ENCODE data around the gene APIP. TPM values are rescaled to one million over a fixed set of nuclear protein-coding genes. Genes with fewer than 3 reads are reported as not detected.

Gene APIP
- total and polyA plus RNA-seq, 2 donors (not counting 1 experiment from before 2014, with no cell fraction given), result 32.2 to 32.7 TPM

DNA sequence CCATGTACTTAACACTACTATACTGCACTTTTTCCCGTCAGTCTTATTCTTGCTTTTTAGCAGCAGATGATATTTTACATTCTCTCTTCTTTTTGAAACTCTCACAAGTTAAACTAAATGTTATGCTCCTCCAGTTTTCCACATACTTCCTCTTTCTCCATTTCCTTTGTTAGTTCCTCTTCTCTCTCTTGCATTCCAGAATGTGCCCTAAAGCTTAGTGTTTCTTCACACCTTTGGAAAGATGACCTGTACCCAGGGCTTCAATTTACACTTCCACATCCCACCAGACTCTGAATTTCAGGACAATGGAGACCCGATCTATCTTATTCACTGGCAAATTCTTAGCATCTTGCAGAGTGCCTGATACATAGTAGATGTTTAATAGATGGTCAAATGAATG is 51.8 kb downstream of the APIP start:
- Histone ChIP-seq H3K36me3 (ENCODE audit: control insufficient read depth, insufficient read depth, low read length) (no peaks in the 10 kb centered on the region), H3K4me3 (replicated peaks in 1 of 4; ENCODE audit: control extremely low read depth in 1 of 4, insufficient read depth in 1 of 4, low read depth in 3 of 4, low read length in 4 of 4) (no peak overlapping the region), H4K20me1 (ENCODE audit: control insufficient read depth, extremely low read depth, insufficient read depth, low read length) (no peaks in the 10 kb centered on the region), H3K4me2 (ENCODE audit: extremely low read depth, insufficient read depth, low read length) (no peak overlapping the region), H3K9ac (ENCODE audit: insufficient read depth, low read length) (no peak overlapping the region), H3K9me3 (ENCODE audit: control insufficient read depth, insufficient read depth, low read depth, low read length) (no peaks in the 10 kb centered on the region), H3K27ac (ENCODE audit: insufficient read depth, low read length) (no peak overlapping the region), H3K27me3 (ENCODE audit: control insufficient read depth, insufficient read depth, low read length) (no peaks in the 10 kb centered on the region), H2AFZ (ENCODE audit: low read length) (no peak overlapping the region), H3K79me2 (ENCODE audit: control insufficient read depth, insufficient read depth, low read length) (no peaks in the 10 kb centered on the region), H3K4me1 (ENCODE audit: control insufficient read depth, extremely low read depth, insufficient read depth, low read length) (no peaks in the 10 kb centered on the region)
- TF ChIP-seq, protein P1, sequence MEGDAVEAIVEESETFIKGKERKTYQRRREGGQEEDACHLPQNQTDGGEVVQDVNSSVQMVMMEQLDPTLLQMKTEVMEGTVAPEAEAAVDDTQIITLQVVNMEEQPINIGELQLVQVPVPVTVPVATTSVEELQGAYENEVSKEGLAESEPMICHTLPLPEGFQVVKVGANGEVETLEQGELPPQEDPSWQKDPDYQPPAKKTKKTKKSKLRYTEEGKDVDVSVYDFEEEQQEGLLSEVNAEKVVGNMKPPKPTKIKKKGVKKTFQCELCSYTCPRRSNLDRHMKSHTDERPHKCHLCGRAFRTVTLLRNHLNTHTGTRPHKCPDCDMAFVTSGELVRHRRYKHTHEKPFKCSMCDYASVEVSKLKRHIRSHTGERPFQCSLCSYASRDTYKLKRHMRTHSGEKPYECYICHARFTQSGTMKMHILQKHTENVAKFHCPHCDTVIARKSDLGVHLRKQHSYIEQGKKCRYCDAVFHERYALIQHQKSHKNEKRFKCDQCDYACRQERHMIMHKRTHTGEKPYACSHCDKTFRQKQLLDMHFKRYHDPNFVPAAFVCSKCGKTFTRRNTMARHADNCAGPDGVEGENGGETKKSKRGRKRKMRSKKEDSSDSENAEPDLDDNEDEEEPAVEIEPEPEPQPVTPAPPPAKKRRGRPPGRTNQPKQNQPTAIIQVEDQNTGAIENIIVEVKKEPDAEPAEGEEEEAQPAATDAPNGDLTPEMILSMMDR (conservative IDR thresholded peaks at IDR 0.05 in 1 of 2, IDR thresholded peaks at IDR 0.05 in 1 of 2; ENCODE audit: low read depth in 1 of 2, low read length in 2 of 2), result no peak
- TF ChIP-seq EZH2 (IDR thresholded peaks at IDR 0.05; ENCODE audit: low read length, missing control alignments), result no peak
- no peak for DNase-seq (ENCODE audit: low read depth in 2 of 2)

DNA sequence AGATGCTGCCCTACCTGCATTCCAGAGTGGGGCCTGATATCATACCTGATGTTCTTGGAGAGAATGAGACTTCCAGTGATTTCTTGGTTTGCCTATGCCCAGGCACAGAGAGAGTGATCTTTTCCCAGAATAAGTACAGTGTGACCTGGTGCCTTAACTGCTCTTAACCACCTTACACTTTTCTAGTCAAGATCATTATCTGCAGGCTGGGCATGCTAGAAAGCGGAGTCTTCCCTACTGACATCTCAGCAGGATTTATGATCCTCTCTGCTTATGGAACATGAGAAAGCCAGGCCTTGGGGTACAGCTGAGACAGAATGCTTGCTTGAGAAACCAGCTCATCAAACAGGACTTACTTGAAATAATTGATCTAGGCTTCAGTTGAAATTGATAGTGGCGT is 53.1 kb downstream of the APIP start:
- H3K9me3 ChIP-seq (ENCODE audit: control insufficient read depth, insufficient read depth, low read depth, low read length), result no peaks in the 10 kb centered on the region
- H3K27me3 ChIP-seq (ENCODE audit: control insufficient read depth, insufficient read depth, low read length), result no peaks in the 10 kb centered on the region
- no peaks in the 10 kb centered on the region for H4K20me1 ChIP-seq (ENCODE audit: control insufficient read depth, extremely low read depth, insufficient read depth, low read length)
- H3K9ac ChIP-seq (ENCODE audit: insufficient read depth, low read length), result no peak overlapping the region
- no peaks in the 10 kb centered on the region for H3K79me2 ChIP-seq (ENCODE audit: control insufficient read depth, insufficient read depth, low read length)
- H3K36me3 ChIP-seq (ENCODE audit: control insufficient read depth, insufficient read depth, low read length), result no peaks in the 10 kb centered on the region
- H3K27ac ChIP-seq (ENCODE audit: insufficient read depth, low read length), result no peak overlapping the region
- H3K4me2 ChIP-seq (ENCODE audit: extremely low read depth, insufficient read depth, low read length), result no peak overlapping the region
- no peak for DNase-seq (ENCODE audit: low read depth in 2 of 2)
- TF ChIP-seq, protein P1 (conservative IDR thresholded peaks at IDR 0.05 in 1 of 2, IDR thresholded peaks at IDR 0.05 in 1 of 2; ENCODE audit: low read depth in 1 of 2, low read length in 2 of 2), result no peak
- no peak for TF ChIP-seq EZH2 (IDR thresholded peaks at IDR 0.05; ENCODE audit: low read length, missing control alignments)
- H2AFZ ChIP-seq (ENCODE audit: low read length), result no peak overlapping the region
- no peak overlapping the region for H3K4me3 ChIP-seq (replicated peaks in 1 of 4; ENCODE audit: control extremely low read depth in 1 of 4, insufficient read depth in 1 of 4, low read depth in 3 of 4, low read length in 4 of 4)
- H3K4me1 ChIP-seq (ENCODE audit: control insufficient read depth, extremely low read depth, insufficient read depth, low read length), result no peaks in the 10 kb centered on the region

DNA sequence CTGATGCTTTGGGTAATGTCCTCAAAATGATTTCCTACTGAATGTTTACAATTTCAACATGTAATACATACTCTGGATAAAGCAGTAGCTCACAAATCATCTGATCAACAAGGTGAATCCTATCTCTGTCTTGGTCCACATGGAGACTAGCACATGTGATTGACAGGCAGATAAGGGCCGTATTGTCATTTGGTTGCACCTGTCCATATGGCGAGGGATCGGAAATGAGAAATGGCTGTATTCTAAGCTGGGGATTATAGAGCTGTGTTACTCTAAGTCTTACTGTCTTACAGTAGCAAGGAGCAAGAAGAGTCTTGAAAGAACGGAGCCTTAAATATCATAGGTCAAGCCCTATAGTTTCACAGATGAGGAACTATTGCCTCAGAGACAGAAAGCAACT is 55.7 kb downstream of the APIP start:
- Histone ChIP-seq H3K4me3 (replicated peaks in 1 of 4; ENCODE audit: control extremely low read depth in 1 of 4, insufficient read depth in 1 of 4, low read depth in 3 of 4, low read length in 4 of 4) (no peak overlapping the region), H2AFZ (ENCODE audit: low read length) (no peak overlapping the region), H3K27ac (ENCODE audit: insufficient read depth, low read length) (no peak overlapping the region), H3K4me2 (ENCODE audit: extremely low read depth, insufficient read depth, low read length) (no peak overlapping the region), H4K20me1 (ENCODE audit: control insufficient read depth, extremely low read depth, insufficient read depth, low read length) (no peaks in the 10 kb centered on the region), H3K27me3 (ENCODE audit: control insufficient read depth, insufficient read depth, low read length) (no peaks in the 10 kb centered on the region), H3K4me1 (ENCODE audit: control insufficient read depth, extremely low read depth, insufficient read depth, low read length) (no peaks in the 10 kb centered on the region), H3K9ac (ENCODE audit: insufficient read depth, low read length) (no peak overlapping the region), H3K79me2 (ENCODE audit: control insufficient read depth, insufficient read depth, low read length) (no peaks in the 10 kb centered on the region), H3K36me3 (ENCODE audit: control insufficient read depth, insufficient read depth, low read length) (no peaks in the 10 kb centered on the region), H3K9me3 (ENCODE audit: control insufficient read depth, insufficient read depth, low read depth, low read length) (no peaks in the 10 kb centered on the region)
- DNase-seq (ENCODE audit: low read depth in 2 of 2), result no peak
- TF ChIP-seq, protein P1 (conservative IDR thresholded peaks at IDR 0.05 in 1 of 2, IDR thresholded peaks at IDR 0.05 in 1 of 2; ENCODE audit: low read depth in 1 of 2, low read length in 2 of 2), result no peak
- no peak for TF ChIP-seq EZH2 (IDR thresholded peaks at IDR 0.05; ENCODE audit: low read length, missing control alignments)

Measured in fibroblast of lung (primary cell).